SU-DHL-6 (cell line): ENCODE results near the gene TPPP3.

Experiments
- H2AFZ ChIP-seq: fragments of 200-600 bp; sonication (generic); 2 replicates; pipeline ENCODE4 v1.6.1; 2014; ENCODE audit warnings: low read depth, mild to moderate bottlenecking, moderate library complexity, mixed read lengths, antibody characterized with exemption, low read length; ENCODE audit not compliant: severe bottlenecking
- H3F3A ChIP-seq: fragments of 200-600 bp; shearing (Covaris generic); 2 replicates; pipeline ENCODE4 v1.6.0; 2016; ENCODE audit warnings: antibody characterized with exemption, mild to moderate bottlenecking; ENCODE audit not compliant: insufficient read depth
- H3K27ac ChIP-seq: fragments of 200-600 bp; sonication (generic); 2 replicates; pipeline ENCODE4 v1.5.1; 2016; ENCODE audit warnings: low read depth, mild to moderate bottlenecking, low read length, moderate library complexity, mixed read lengths
- H3K27me3 ChIP-seq: fragments of 200-600 bp; sonication (generic), shearing (Covaris generic); 2 replicates; pipeline ENCODE4 v1.6.0; 2014; ENCODE audit warnings: mild to moderate bottlenecking, low read length
- H3K36me3 ChIP-seq: fragments of 200-600 bp; sonication (generic); 2 replicates; pipeline ENCODE4 v1.6.1; 2014; ENCODE audit warnings: mild to moderate bottlenecking, low read length, mixed read lengths
- H3K4me2 ChIP-seq: fragments of 300-600, 200-600 bp; shearing (Covaris generic), sonication (generic); 2 replicates; pipeline ENCODE4 v1.6.0; 2014; ENCODE audit warnings: low read length, low read depth, mild to moderate bottlenecking; ENCODE audit not compliant: poor library complexity, severe bottlenecking
- H3K4me3 ChIP-seq: fragments of 200-600 bp; sonication (generic); 2 replicates; pipeline ENCODE4 v1.5.1; 2014; ENCODE audit warnings: antibody characterized with exemption, low read length, mild to moderate bottlenecking, mixed read lengths; ENCODE audit not compliant: insufficient read depth, poor library complexity, severe bottlenecking
- H3K79me2 ChIP-seq: fragments of 200-600 bp; sonication (generic); 2 replicates; pipeline ENCODE4 v1.6.1; 2014; ENCODE audit warnings: mild to moderate bottlenecking, low read length, moderate library complexity; ENCODE audit not compliant: insufficient read depth
- H3K9ac ChIP-seq: fragments of 200-600 bp; sonication (generic); 2 replicates; pipeline ENCODE4 v1.7.0; 2014; ENCODE audit warnings: mild to moderate bottlenecking, low read length
- H3K9me2 ChIP-seq: fragments of 200-600 bp; sonication (generic); replicated peaks from 2 replicates; pipeline ENCODE4 v1.6.1; 2014; ENCODE audit warnings: low read length; ENCODE audit not compliant: insufficient read depth
- H3K9me3 ChIP-seq: fragments of 200-600 bp; sonication (generic); 2 replicates; pipeline ENCODE4 v1.6.1; 2014; ENCODE audit warnings: low read length, mixed read lengths; ENCODE audit not compliant: insufficient read depth
- H4K20me1 ChIP-seq: fragments of 200-600 bp; sonication (generic); 2 replicates; pipeline ENCODE4 v1.6.1; 2014; ENCODE audit warnings: low read depth, mild to moderate bottlenecking, antibody characterized with exemption, low read length, moderate library complexity, mixed read lengths
- CTCF ChIP-seq: fragments of 200-600 bp; sonication (generic); IDR thresholded peaks from one replicate; pipeline ENCODE4 v1.5.1; 2017; ENCODE audit warnings: antibody characterized with exemption, mild to moderate bottlenecking, low read length, moderate library complexity; ENCODE audit not compliant: insufficient read depth, poor library complexity, severe bottlenecking
- EZH2phosphoT487 ChIP-seq: fragments of 200-600 bp; sonication (generic), shearing (Covaris generic); conservative IDR thresholded peaks from 2 replicates; pipeline ENCODE4 v1.6.1; 2018; ENCODE audit warnings: mild to moderate bottlenecking, antibody characterized with exemption, low read length, moderate library complexity, mixed read lengths

The TPPP3 gene

DNA sequence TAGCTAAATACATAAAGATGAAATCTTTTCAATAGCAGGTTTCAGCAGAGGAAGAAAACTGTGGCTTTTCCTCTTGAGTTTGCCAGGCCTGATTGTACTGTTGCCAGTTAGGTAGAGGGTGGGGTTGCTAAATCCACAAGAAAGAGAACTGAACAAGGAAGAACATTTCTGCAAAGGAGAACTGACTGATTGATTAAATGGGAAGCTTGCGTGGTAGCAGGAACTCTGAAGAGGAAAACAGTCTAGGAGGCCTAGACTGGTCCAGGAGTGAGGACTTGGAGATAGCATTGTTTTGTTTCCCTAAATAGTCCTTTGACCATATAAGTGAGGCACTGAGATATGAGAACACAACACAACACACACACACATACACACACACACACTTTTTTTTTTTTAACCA lies 47.9 kb downstream of the TPPP3 start:
- Histone ChIP-seq H3K79me2 (no peaks in the 10 kb centered on the region), H3K9ac (no peak overlapping the region), H4K20me1 (no peaks in the 10 kb centered on the region), H3K27me3 (no peaks in the 10 kb centered on the region), H2AFZ (no peak overlapping the region), H3K36me3 (no peaks in the 10 kb centered on the region), H3K4me2 (no peak overlapping the region), H3K4me3 (no peak overlapping the region), H3F3A (no peaks in the 10 kb centered on the region), H3K9me2 (no peaks in the 10 kb centered on the region), H3K9me3 (no peaks in the 10 kb centered on the region), H3K27ac (no peak overlapping the region)
- TF ChIP-seq CTCF = no peak
- no peak for TF ChIP-seq EZH2phosphoT487

DNA sequence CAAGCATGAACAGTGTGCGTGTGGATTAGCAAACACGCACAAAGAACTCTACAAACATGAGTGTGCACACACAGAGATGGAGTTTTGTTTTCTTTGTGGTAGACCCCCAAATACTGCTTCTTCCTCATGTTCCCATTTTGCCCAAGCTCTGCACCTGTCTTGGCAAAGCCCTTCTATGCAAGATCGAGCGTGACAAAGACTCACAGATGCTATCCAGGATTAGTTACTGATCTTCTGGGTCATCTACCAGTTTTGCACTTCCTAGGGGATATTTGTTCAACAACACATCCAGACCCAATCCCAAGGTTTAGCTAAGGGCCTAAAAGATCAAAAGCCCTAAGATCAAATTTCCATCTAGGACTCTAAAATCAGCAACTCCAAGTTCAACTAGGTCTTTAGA lies 50.7 kb downstream of the TPPP3 start:
- Histone ChIP-seq H3K9me3 (no peaks in the 10 kb centered on the region), H3F3A (no peaks in the 10 kb centered on the region), H3K27me3 (no peaks in the 10 kb centered on the region), H4K20me1 (no peaks in the 10 kb centered on the region), H2AFZ (no peak overlapping the region), H3K27ac (no peak overlapping the region), H3K36me3 (no peaks in the 10 kb centered on the region), H3K4me2 (no peak overlapping the region), H3K9ac (no peak overlapping the region), H3K4me3 (no peak overlapping the region), H3K79me2 (no peaks in the 10 kb centered on the region), H3K9me2 (no peaks in the 10 kb centered on the region)
- TF ChIP-seq EZH2phosphoT487 = no peak
- no peak for TF ChIP-seq CTCF

- Histone ChIP-seq H3K4me2 (no peak overlapping the region), H3K36me3 (no peaks in the 10 kb centered on the region)
- TF ChIP-seq EZH2phosphoT487 (no peak), CTCF (no peak)
These were observed 52.0 kb downstream of the TPPP3 start for GRCh38 chr16:67341250-67341649.

More at GRCh38 chr16:67341250-67341649, 52.0 kb downstream of the TPPP3 start:
- no peaks in the 10 kb centered on the region for H3K9me3 ChIP-seq
- no peak overlapping the region for H3K9ac ChIP-seq
- no peaks in the 10 kb centered on the region for H4K20me1 ChIP-seq
- no peaks in the 10 kb centered on the region for H3K9me2 ChIP-seq
- H3K4me3 ChIP-seq = no peak overlapping the region
- no peaks in the 10 kb centered on the region for H3F3A ChIP-seq
- H2AFZ ChIP-seq = no peak overlapping the region
- H3K27ac ChIP-seq = no peak overlapping the region
- no peaks in the 10 kb centered on the region for H3K27me3 ChIP-seq
- H3K79me2 ChIP-seq = no peaks in the 10 kb centered on the region
